Occipital lobe (tissue), 2 donors: ENCODE measurements around the gene NFIB. TPM values are rescaled to one million over a fixed set of nuclear protein-coding genes. Genes with fewer than 3 reads are reported as not detected.

Experiments
- DNase-seq: peaks from one replicate; lab custom pipeline; 2025; lab: John Stamatoyannopoulos, UW
- total RNA-seq: library from RNA; depleted of rRNA; stranded (reverse); fragments of >200 nt; gene quantifications from one replicate; pipeline ENCODE4 v1.2.3, GENCODE V29; 2014

The NFIB gene
- total RNA-seq, 1 donor from 2014 or later = 159 TPM

DNA sequence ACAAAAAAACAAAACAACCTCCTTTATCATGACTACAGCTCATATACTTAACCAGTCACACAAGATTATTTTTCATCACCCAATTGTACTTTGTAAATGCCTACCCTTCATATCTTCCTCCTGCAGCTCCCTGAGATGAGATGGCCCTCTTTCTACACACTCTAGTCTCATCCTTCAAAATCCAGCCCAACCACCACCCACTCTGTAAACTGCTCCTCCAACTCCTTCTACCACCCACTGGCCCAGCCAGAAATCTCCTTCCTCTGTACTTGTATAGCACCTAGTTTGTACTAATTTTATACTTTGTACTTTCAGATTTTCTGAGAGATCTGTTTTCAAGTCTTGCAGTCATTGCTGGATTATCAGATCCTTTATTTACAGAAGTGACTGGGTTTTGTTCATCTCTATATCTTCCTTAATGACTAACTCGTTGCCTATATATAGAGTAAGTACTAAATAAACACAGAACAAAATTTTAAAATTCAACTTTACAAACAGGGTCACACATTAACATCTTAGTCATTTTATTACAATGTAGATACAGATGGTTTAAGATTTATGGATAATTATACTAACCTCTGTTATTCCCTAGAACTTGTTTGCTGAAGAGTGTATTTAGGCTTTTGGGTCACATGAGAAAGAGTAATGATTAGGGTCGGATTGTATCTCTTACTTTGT is 155.7 kb downstream of the NFIB start:
- no peak for DNase-seq

DNA sequence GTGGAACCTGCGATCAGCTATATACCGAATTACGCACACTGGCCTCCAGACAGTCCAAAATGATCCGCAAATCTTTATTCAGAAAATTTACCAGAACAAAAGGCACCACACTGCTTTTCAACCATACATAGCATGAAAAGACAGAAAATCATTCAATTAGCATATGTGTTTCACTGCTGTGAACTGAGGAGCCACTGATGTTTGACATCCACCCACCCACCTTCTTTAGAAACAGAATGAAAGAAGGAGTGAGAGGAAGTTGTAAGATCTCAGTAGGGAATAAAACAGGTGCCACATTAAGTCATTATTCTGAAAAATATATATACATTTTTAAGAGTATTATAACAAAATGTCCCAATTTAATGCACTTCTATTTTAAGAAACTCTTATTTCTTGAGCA is 156.8 kb downstream of the NFIB start:
- no peak for DNase-seq

DNA sequence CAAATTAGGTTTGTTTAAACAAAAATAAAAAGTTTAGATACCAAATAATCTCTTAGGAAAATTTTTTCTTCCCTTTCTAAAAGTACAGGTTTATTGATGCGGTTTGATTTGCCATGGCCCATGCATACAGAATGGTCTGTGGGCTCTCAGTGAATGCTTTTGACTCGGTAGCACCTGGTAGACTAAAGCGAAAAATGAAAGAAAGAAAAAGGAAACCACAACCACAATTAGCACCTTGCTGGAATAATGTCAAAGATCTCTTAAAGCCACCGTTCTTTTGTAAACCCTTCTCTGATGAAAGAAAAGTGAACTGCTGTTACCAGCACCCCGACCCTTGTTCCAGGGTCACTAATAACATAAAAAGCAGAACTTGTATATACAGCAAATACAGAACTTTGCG is 157.9 kb downstream of the NFIB start:
- no peak for DNase-seq

DNA sequence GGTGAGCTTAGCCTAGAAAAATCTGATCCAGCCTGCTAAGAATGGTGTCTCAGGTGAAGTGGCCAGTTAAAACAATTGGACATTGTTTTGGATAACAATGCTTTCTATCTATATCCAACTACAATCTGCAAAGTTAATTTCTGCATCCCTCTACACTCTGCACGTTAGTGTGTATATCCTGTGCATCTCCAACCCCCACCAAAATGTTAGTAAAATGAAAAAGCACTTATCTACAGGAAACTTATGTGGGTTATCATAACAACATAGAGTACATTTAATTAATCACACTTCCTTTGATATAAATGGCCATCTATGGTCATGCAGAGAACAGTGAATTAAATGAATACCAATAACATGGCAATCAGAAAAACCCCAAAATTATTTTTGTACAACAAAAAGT is 158.7 kb downstream of the NFIB start:
- no peak for DNase-seq

DNA sequence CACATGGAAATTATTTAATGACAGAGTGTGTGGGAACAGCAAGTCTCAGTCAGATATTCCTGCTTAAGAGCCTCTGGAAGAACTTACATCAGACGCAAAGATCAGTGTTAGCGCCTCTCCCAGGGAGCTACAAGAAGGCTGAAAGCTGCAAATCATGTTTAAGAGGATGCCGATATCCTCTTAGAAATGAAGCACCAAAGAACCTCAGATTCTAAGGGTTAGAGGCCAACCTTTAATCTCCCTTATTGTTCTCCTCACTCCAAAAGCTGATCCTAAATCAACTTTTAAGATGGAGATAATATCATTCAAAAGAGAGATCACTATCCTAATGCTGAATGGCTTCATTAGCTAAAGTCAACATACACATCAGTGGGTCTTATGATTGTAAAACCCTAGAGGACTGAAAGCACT is 160.6 kb downstream of the NFIB start:
- DNase-seq = no peak

DNA sequence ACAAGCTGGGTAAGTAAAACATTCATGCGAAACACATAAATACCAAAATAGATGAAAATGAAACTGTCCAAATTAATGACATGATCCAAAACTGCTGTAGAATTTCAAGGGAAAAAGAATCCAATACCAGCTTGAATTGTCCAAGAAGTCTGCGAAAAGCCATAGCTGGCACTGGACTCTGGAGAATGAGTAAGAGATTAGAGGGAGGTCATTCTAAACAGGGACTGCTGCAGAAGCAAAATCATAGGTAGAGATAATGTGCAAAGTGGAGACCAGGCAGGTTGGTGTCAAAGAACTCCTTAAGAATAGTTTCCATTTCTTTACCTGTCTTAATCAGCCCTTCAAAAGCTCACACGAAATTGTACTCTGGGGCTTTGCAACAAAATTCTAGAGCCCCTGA is 162.5 kb downstream of the NFIB start:
- no peak for DNase-seq

DNA sequence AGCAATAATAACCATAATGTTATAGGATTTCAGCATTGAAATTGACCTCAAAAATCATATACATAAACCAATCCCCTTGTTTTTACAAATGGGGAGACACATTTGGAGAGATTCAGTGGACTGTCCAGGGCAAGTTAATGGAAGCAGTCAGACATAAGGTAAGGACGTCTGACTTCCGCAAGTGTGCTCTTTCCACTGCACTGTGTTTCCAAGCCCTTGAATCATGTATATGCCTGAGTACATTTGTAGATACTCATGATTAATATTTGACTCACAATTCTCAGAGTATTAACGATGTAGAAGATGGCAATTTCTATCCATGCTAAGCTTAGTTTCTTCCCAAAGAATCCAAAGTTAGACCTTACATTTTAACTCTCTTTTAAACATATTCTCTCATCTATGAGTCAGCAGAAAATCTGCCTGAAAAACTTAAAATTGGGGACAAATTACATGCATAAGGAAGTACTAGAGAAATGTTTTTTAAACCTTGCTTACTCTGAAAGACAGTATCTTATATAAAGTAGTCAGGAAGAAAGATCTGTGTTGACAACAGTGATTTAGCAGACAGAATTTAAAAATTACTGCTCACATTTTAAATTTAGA is 165.3 kb downstream of the NFIB start:
- no peak for DNase-seq

DNA sequence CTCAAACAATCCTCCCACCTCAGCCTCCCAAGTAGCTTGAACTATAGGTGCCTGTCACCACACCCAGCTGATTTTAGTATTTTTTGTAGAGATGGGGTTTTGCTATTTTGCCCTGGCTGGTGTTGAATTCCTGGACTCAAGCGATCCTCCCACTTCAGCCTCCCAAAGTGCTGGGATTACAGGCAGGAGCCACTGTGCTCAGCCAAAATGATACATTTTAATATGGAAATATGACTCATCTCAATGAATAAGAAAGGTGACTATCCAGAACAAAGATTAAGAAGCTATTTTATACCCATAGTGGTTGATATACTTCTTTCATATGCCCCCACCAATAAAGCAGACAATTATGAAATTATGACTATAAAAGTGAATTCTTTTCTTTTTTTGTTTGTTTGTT is 166.2 kb downstream of the NFIB start:
- no peak for DNase-seq

DNA sequence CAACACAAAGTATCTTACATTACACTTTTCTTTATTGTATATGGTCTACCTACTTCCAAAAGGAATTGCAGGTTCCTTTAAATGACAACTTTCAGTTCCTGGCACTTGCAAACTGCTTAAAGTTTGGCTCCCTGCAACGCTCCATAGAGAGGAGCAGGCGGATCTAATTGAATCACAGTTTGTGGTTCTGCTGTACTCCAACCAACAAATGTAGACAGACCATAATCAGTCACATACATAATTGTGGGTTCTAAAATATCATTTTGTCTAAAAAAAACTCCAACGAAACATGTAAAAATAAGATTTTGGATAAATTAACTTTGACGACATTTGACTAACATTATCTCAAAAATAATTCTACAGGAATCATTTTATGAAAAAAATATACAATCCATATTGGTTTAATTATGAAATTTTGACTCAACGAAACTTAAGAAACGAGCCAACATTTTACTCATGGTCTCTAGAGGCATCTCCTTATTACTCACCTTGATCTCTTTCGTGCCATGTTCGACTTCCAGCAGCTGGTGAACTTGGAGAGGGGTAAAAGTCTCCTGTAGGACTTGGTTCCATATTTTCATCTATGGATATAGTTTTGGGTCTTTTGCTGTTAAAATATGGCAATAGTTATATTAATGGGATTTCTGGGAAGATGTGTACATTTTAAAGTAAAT is 167.6 kb downstream of the NFIB start:
- no peak for DNase-seq

DNA sequence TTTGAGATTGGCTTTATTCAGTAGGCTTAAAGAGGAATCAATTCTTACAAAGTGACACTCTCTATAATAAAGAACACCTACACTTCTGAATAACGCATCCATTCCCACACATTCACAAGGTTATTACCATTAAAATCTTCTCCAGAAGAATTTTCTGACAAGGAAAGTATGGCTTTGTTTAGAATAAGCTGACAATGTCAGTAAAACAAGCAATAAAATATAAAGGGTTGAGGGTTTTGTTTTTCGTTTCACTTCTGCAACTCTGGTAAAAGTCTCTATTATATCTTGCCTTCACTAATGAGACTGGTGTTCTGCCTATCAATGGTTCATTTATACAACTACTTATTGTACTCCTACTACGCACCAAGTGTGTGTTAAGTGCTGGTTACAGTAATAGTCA is 169.7 kb downstream of the NFIB start:
- no peak for DNase-seq

DNA sequence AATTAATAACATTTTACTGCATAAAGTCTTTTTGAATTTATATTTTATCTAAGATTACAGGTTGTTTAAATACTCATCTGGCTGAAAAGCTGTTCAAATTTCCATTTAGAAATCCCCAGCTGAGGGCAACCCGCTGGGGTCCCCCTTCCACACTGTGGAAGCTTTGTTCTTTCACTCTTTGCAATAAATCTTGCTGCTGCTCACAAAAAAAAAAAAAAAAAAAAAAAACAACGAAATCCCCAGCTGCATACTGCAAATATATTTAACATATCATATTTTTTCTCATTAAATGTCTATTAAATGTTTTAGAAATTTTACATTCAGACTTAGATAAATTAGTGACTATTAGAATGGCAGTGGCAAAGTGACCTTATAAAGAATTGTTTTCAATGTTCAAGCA is 172.2 kb downstream of the NFIB start:
- no peak for DNase-seq

DNA sequence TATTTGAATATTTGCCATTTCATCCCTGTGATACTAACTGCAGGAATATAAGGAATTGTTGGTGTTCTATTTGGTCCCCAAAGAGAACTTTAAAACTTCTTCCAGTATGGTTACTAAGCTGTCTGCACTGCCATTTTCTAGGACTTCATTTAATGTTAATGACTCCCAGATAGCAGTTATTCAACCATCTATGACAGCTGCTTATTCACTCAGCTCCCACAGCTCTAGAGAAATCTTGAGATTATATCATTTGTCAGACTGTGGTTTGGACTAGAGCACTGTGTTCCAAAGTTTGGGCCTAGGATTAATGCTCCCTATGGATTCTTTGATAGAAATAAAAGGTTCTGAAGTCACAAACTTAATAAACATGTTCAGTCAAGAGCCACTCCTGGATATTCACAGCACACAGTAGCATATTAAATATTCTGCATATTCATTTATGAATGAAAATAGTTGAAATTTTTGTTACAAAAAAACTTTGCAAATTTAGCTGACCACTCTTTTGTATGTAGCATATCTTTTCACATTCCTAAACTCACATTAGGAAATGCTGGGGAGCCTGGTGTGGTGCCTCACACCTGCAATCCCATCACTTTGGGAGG is 173.7 kb downstream of the NFIB start:
- no peak for DNase-seq

DNA sequence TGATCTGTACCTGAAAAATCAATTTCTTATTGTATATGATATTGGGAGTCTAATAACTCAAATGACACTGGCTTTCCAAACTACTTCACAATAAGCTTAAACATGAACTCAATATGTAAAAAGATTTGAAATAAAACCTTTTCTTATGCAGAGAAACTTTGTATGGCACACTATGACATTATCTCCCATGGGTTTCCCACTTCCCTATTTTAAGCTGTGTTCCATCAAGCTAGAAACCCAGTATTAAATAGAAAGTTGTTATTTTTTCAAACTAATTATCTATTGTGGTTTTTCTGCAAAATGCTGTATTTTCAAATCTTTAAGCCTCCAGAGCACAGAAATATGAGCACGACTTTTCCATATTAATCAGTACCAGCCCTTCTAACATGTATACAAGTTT is 174.7 kb downstream of the NFIB start:
- DNase-seq = no peak

DNA sequence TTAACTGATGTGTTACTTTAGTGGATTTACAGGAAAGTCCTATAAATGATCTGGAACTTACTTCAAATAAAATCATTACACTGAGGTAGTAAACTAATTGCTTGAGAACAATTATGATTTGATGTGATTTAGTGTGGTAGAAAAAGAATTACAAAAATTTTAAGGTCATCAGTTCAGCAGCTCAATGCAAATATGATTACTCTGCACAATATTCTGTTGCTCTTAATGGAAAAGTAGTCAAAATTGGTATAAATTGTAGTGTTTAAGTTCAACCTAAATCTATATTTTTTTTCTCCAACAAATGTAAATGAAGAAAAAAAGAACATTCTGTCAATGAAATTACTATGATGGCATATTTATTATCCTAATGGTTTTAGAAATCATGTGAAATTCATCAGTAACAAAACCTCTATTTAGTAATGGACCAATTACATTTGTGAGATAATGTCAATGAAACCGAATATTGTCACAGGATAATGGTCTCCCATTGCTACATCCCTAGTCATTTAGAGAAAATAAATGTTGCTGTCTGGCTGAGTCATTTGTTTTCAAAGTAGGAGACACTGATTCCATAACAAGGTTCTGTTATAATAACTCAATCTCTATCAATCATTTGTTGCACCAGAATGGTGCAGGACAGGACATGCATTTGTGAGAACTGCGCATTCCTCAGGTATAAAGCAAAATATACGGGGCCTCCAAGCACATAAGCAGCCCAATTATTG is 177.1 kb downstream of the NFIB start:
- no peak for DNase-seq

DNA sequence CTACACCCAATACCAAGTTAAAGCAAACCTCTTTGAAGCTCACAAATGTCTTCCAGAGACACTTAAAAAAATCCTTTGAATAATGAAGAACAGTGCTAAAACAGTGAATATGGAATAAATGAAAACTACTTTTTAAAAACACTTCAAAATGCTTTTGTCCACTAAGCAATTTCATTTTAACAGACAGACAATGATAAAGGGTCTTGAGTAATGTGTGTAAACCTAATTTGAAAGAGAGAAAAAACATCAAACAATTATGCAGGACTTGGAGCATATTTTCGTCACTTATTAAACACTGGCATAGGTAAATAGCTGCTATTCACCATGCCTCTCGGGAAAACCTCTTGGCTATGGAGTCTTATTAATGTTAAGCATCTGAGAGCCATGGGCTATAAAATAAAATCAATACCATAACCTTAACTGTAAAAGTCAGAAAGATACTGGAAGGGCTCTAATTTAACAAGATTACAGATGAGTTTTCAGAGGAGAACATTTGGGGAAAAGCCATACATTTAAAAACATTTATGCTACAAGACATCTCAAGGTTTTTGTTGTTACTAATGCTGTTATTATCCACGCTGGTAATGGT is 177.8 kb downstream of the NFIB start:
- no peak for DNase-seq

DNA sequence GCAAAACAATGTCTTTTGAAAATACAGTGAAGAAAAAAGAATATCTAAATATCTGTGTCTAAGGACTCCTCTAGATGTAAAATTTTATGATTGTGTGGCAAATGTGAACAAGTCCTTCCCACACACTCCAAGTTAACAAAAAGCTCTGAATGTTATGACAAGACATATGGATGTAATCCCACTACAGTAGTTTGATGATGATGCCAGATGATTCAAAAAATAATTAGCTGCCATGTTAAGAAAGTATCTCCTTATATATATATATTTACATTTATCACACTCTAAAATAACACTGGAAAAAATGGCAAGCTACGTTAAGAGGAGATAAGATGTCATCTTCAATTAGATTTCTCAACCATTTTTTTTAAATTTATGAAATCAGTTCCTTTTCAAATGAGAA is 178.5 kb downstream of the NFIB start:
- DNase-seq = no peak

DNA sequence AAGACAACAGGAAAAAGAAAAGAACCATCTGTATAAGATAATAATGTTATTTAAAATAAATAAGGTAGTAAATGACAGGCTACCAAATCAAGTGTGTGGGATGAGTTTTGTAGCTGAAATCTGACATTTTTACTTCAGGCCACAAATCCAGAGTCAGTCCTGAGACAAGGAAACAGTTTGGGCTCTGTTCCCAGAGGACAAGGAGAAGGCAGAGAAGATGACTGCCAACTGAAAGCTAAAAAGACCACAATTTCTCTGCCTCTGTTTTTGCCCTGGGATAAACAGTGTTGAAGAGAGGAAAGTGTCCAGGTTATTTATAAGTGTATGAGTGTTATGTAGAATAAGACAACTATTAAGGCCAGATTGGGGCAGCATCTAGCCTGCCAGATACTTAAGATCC is 180.5 kb downstream of the NFIB start:
- no peak for DNase-seq

DNA sequence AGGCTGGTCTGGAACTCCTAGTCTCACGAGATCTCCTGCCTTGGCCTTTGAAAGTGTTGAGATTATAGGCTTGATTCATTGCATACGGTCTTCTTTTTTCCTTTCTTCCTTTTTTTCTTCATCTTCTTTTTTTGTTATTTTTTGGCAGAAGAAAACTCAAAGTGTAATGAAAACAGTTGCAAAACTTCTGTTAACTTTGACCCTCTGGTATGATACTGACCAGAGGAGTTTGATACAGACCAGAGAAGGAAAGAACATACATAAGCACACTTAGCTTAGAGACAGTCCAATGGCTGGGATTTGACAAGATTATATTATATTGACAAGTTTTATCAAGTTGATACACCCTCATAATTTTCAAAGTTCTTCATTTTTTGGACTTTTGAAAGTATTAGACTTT is 181.2 kb downstream of the NFIB start:
- no peak for DNase-seq

DNA sequence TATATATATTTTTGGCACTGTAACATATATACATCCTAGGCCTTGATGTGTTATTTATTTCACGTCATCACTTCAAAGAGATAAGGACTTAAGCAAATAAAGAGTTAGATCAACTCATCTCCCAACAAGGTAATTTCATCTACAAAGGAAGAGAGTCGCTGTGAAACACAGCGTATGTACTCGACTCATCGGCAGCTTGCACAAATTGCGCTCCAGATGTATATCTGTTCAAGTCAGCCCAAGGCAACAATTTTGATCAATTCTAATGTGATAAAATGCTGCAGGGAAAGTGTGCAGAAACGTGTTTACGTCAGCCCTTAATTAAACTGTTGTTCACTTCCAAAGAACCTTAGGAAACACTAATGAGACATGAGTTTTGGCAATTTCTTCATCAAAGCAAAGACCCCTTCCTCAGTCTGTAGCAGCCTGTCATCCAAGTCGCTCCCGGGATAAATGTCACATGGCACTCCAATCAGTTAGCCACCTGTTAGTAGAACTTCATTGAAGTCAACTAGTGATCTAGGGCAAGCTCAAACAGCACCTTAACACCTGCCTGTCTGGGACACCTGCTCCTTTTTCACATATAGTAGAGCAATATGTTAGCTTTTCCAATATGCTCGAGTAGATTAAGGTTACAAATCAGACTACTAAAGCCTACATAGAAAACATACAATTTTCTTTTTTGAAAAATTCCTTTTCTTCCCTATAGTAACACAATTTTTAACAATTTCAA is 182.4 kb downstream of the NFIB start:
- no peak for DNase-seq

DNA sequence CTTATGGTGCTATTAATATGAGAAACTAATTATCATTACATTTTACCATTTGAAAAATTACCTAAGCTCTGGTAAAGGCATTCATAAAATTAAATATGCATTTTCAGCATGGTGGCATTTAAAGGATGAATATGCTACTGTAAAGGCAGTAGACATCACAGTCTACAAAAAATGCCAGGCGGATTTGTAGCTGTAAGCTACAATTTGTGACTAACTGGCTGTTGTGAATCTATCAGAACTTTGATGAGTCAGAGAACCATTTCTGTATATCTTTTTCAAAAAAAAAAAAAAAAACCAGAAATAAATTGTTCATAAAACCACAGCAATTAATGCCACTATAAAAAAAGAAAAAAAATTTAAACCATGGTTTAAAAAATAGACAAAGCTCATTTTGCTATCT is 186.3 kb downstream of the NFIB start:
- no peak for DNase-seq
